Measurements from ENCODE around the gene CCDC7. TPM values are rescaled to one million over a fixed set of nuclear protein-coding genes. Genes with fewer than 3 reads are reported as not detected.

CCDC7 gene
- total and polyA plus RNA-seq, 10 of the 15 experiments (the other 5 are each of a cell fraction or from before 2014, with no cell fraction given), result 1.8 to 5.6 (median 3.4) TPM

DNA sequence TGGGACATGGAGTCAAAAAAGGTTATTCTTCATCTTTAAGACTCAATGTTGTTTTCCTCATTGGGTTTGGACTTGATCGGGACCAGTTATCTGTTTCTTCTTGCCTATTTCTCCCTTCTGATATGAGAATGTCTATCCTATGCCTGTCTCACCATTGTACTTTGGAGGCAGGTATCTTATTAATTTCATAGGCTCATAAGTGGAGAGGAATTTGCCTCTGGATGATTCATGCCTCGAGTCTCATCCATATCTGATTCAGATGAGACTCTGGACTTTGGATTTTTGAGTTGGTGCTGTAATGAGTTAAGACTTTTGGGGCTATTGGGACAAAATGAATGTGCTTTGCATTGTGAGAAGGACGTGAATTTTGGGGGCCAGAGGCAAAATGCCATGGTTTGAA lies 36.2 kb upstream of the CCDC7 start (continued):
- TF ChIP-seq, protein P1, sequence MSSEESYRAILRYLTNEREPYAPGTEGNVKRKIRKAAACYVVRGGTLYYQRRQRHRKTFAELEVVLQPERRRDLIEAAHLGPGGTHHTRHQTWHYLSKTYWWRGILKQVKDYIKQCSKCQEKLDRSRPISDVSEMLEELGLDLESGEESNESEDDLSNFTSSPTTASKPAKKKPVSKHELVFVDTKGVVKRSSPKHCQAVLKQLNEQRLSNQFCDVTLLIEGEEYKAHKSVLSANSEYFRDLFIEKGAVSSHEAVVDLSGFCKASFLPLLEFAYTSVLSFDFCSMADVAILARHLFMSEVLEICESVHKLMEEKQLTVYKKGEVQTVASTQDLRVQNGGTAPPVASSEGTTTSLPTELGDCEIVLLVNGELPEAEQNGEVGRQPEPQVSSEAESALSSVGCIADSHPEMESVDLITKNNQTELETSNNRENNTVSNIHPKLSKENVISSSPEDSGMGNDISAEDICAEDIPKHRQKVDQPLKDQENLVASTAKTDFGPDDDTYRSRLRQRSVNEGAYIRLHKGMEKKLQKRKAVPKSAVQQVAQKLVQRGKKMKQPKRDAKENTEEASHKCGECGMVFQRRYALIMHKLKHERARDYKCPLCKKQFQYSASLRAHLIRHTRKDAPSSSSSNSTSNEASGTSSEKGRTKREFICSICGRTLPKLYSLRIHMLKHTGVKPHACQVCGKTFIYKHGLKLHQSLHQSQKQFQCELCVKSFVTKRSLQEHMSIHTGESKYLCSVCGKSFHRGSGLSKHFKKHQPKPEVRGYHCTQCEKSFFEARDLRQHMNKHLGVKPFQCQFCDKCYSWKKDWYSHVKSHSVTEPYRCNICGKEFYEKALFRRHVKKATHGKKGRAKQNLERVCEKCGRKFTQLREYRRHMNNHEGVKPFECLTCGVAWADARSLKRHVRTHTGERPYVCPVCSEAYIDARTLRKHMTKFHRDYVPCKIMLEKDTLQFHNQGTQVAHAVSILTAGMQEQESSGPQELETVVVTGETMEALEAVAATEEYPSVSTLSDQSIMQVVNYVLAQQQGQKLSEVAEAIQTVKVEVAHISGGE (CRISPR knock-in tag; IDR thresholded peaks at IDR 0.05), result no peak

DNA sequence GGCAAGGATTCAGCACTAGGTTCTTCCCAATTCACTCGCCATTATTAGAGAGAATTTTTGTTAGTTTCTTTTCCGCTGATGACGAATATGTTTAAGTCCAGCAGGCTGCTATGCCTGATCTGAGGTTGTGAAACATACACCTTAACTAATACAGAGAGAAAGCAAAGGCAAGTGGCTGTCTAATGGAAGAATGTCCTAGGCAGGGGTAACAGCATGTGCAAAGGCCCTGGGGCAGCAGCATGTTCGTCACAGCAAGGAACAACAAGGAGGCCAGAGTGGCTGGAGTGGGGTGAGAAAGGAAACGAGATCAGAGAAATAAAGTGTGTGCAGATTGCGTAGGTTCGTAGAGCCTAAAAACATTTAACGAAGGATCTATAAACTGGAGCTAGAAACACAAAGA lies 35.4 kb upstream of the CCDC7 start:
- TF ChIP-seq, protein P2, sequence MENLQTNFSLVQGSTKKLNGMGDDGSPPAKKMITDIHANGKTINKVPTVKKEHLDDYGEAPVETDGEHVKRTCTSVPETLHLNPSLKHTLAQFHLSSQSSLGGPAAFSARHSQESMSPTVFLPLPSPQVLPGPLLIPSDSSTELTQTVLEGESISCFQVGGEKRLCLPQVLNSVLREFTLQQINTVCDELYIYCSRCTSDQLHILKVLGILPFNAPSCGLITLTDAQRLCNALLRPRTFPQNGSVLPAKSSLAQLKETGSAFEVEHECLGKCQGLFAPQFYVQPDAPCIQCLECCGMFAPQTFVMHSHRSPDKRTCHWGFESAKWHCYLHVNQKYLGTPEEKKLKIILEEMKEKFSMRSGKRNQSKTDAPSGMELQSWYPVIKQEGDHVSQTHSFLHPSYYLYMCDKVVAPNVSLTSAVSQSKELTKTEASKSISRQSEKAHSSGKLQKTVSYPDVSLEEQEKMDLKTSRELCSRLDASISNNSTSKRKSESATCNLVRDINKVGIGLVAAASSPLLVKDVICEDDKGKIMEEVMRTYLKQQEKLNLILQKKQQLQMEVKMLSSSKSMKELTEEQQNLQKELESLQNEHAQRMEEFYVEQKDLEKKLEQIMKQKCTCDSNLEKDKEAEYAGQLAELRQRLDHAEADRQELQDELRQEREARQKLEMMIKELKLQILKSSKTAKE (IDR thresholded peaks at IDR 0.05; ENCODE audit: low read depth, poor library complexity, severe bottlenecking), result no peak
- TF ChIP-seq, protein P3, sequence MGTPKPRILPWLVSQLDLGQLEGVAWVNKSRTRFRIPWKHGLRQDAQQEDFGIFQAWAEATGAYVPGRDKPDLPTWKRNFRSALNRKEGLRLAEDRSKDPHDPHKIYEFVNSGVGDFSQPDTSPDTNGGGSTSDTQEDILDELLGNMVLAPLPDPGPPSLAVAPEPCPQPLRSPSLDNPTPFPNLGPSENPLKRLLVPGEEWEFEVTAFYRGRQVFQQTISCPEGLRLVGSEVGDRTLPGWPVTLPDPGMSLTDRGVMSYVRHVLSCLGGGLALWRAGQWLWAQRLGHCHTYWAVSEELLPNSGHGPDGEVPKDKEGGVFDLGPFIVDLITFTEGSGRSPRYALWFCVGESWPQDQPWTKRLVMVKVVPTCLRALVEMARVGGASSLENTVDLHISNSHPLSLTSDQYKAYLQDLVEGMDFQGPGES (IDR thresholded peaks at IDR 0.05), result no peak
- TF ChIP-seq SIN3A (IDR thresholded peaks at IDR 0.05; ENCODE audit: low read depth, low read length) (no peak), MEF2A (IDR thresholded peaks at IDR 0.05; ENCODE audit: insufficient read depth, low read depth, low read length) (no peak), POU2F2 (IDR thresholded peaks at IDR 0.05; ENCODE audit: borderline replicate concordance, low read depth, low read length) (no peak), BRCA1 (IDR thresholded peaks at IDR 0.05; ENCODE audit: low read depth, low read length) (no peak), SIX5 (IDR thresholded peaks at IDR 0.05; ENCODE audit: low read depth, low read length, severe bottlenecking) (no peak), ESRRA (IDR thresholded peaks at IDR 0.05; ENCODE audit: low read length) (no peak)
- TF ChIP-seq, protein P4, sequence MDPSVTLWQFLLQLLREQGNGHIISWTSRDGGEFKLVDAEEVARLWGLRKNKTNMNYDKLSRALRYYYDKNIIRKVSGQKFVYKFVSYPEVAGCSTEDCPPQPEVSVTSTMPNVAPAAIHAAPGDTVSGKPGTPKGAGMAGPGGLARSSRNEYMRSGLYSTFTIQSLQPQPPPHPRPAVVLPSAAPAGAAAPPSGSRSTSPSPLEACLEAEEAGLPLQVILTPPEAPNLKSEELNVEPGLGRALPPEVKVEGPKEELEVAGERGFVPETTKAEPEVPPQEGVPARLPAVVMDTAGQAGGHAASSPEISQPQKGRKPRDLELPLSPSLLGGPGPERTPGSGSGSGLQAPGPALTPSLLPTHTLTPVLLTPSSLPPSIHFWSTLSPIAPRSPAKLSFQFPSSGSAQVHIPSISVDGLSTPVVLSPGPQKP (IDR thresholded peaks at IDR 0.05; ENCODE audit: low read depth, low read length), result no peak
- TF ChIP-seq, protein P5, sequence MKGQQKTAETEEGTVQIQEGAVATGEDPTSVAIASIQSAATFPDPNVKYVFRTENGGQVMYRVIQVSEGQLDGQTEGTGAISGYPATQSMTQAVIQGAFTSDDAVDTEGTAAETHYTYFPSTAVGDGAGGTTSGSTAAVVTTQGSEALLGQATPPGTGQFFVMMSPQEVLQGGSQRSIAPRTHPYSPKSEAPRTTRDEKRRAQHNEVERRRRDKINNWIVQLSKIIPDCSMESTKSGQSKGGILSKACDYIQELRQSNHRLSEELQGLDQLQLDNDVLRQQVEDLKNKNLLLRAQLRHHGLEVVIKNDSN (IDR thresholded peaks at IDR 0.05; ENCODE audit: borderline replicate concordance, extremely low read length, insufficient read depth, low read depth, low read length), result no peak
- H3K27ac ChIP-seq (ENCODE audit: control insufficient read depth, insufficient read depth), result no peak overlapping the region
- ATAC-seq, result no peak
- ChIA-PET POLR2A (no interaction called here), SMC1A (ENCODE audit: uncharacterized antibody, unreplicated experiment) (interaction anchor here (1.5 kb wide), 1 partner anchor 10 kb away, joined by 3 read pairs; no protein-coding TSS in a partner anchor), RAD21 (ENCODE audit: unreplicated experiment) (no interaction called here), CTCF (interaction anchor here (1.0 kb wide), 1 partner anchor 14 kb away, joined by 3 read pairs; no protein-coding TSS in a partner anchor)
- no peaks in the 10 kb centered on the region for H3K79me2 ChIP-seq (ENCODE audit: control insufficient read depth, insufficient read depth, low read length)
- no peaks in the 10 kb centered on the region for H4K20me1 ChIP-seq (ENCODE audit: control insufficient read depth, insufficient read depth)
- no peaks in the 10 kb centered on the region for H3K4me1 ChIP-seq (ENCODE audit: control insufficient read depth, insufficient read depth, low read length)
- H3K27me3 ChIP-seq (replicated peaks in 1 of 2; ENCODE audit: control insufficient read depth in 2 of 2, insufficient read depth in 2 of 2, low read length in 1 of 2), result no peaks in the 10 kb centered on the region
- WGBS (ENCODE audit: insufficient coverage, insufficient replicate concordance, low lambda C conversion rate, missing lambda C conversion rate), result 57% methylated on average over 8 of the region's 8 CpGs
- no peak for FAIRE-seq
- no TSS peak for BruUV-seq (replicated peaks)
- in situ Hi-C loops (cut with MboI), result no loop called here
- no peaks in the 10 kb centered on the region for H3K9me3 ChIP-seq (replicated peaks; ENCODE audit: control insufficient read depth, insufficient read depth, low read length)
- no peak overlapping the region for H3K4me3 ChIP-seq
- no peak overlapping the region for H3K9ac ChIP-seq (ENCODE audit: control insufficient read depth, insufficient read depth, low read length)
- H3K4me2 ChIP-seq (ENCODE audit: control insufficient read depth, insufficient read depth), result no peak overlapping the region
- intact Hi-C loops (cut with micrococcal nuclease; ENCODE audit: unreplicated experiment), result no loop called here
- no peaks in the 10 kb centered on the region for H3K36me3 ChIP-seq (ENCODE audit: control insufficient read depth in 2 of 2, insufficient read depth in 2 of 2, low read length in 1 of 2)
- no peak overlapping the region for H2AFZ ChIP-seq (ENCODE audit: control insufficient read depth, low read depth, low read length)
- no peak for DNase-seq (ENCODE audit: low read depth, low spot score)
